MCF 10A (cell line): ENCODE results near the gene NIPSNAP3A. TPM values are rescaled to one million over a fixed set of nuclear protein-coding genes. Genes with fewer than 3 reads are reported as not detected.

Source experiments
- BruUV-seq: library from RNA; stranded (reverse); fragments of 400-500 nt; replicated peaks from 2 replicates; lab custom pipeline; 2021; lab: Mats Ljungman, UMichigan
- CTCF ChIA-PET: fragments of 300-600 bp; sonication (Branson Sonifier 250); formaldehyde crosslinking; extraction: SDS; loops from one replicate; lab custom pipeline; 2021; ENCODE audit warnings: antibody characterized with exemption, inconsistent platforms; lab: Yijun Ruan, JAX
- POLR2A ChIA-PET: fragments of 300-600, 350-650 bp; sonication (Branson Sonifier 250); formaldehyde crosslinking; extraction: SDS; loops from one replicate; lab custom pipeline; 2020; ENCODE audit warnings: antibody characterized with exemption, inconsistent platforms; lab: Yijun Ruan, JAX
- DNase-seq: peaks from one replicate; pipeline ENCODE4 v3.0.0-alpha.2; 2018; ENCODE audit not compliant: unreplicated experiment
- H3K27ac Mint-ChIP-seq: one replicate; pipeline ENCODE4 v1.8.0; 2022; ENCODE audit warnings: mild to moderate bottlenecking, low read depth, mixed read lengths; ENCODE audit not compliant: unreplicated experiment
- H3K27me3 Mint-ChIP-seq: one replicate; pipeline ENCODE4 v1.8.0; 2022; ENCODE audit warnings: mixed read lengths; ENCODE audit not compliant: insufficient read depth, unreplicated experiment
- H3K36me3 Mint-ChIP-seq: one replicate; pipeline ENCODE4 v1.8.0; 2022; ENCODE audit warnings: mild to moderate bottlenecking, moderate library complexity, mixed read lengths; ENCODE audit not compliant: insufficient read depth, unreplicated experiment
- H3K4me1 Mint-ChIP-seq: one replicate; pipeline ENCODE4 v1.8.0; 2022; ENCODE audit warnings: mixed read lengths; ENCODE audit not compliant: insufficient read depth, unreplicated experiment
- H3K4me3 Mint-ChIP-seq: one replicate; pipeline ENCODE4 v1.8.0; 2022; ENCODE audit warnings: mild to moderate bottlenecking, moderate library complexity, mixed read lengths; ENCODE audit not compliant: unreplicated experiment
- H3K9me3 Mint-ChIP-seq: one replicate; pipeline ENCODE4 v1.8.0; 2022; ENCODE audit warnings: mixed read lengths; ENCODE audit not compliant: unreplicated experiment
- CTCF ChIP-seq: fragments of 200-600 bp; IDR thresholded peaks from one replicate; pipeline ENCODE4 v1.8.0; 2022; ENCODE audit warnings: antibody characterized with exemption, mild to moderate bottlenecking; ENCODE audit not compliant: unreplicated experiment
- intact Hi-C: fragments of 100-400 bp; cut with micrococcal nuclease; formaldehyde crosslinking; loops from 2 replicates; pipeline ENCODE4 v1.14.1; 2022
- total RNA-seq: library from RNA; stranded (reverse); gene quantifications from 2 replicates; pipeline ENCODE4 v1.2.3, GENCODE V29; 2022

Gene NIPSNAP3A
- total RNA-seq, 1 experiment from 2014 or later = 15.4 TPM

GRCh38 chr9:104745852-104746251, 1.6 kb upstream of the NIPSNAP3A start:
- no TSS peak for BruUV-seq
- H3K9me3 Mint-ChIP-seq = no peaks in the 10 kb centered on the region
- ChIA-PET CTCF (interaction anchor here (0.7 to 1.6 kb wide), 7 partner anchors 17 to 570 kb away, joined by 3 to 7 read pairs (median 4); no protein-coding TSS in a partner anchor), POLR2A (interaction anchor here (0.6 to 1.6 kb wide), 4 partner anchors 10 to 1170 kb away, joined by 3 to 5 read pairs (median 3); partner anchors contain the start of gene SMC2)
- intact Hi-C loops = loop anchor here (10.0 kb wide), 2 partner anchors 141 to 1351 kb away; partner anchors contain the start of gene OR13C2
- no peak overlapping the region for H3K27ac Mint-ChIP-seq
- no peak for TF ChIP-seq CTCF
- no peak for DNase-seq
- no peaks in the 10 kb centered on the region for H3K27me3 Mint-ChIP-seq
- no peaks in the 10 kb centered on the region for H3K36me3 Mint-ChIP-seq
- H3K4me1 Mint-ChIP-seq = peaks cover 17% of the 10 kb centered on the region
- H3K4me3 Mint-ChIP-seq = no peak overlapping the region

- DNase-seq = no peak
- no peak overlapping the region for H3K4me3 Mint-ChIP-seq
- H3K9me3 Mint-ChIP-seq = no peaks in the 10 kb centered on the region
- TF ChIP-seq CTCF = no peak
- intact Hi-C loops = loop anchor here (10.0 kb wide), 2 partner anchors 141 to 1351 kb away; partner anchors contain the start of gene OR13C2
- H3K27me3 Mint-ChIP-seq = no peaks in the 10 kb centered on the region
- ChIA-PET CTCF (interaction anchor here (0.7 to 1.4 kb wide), 4 partner anchors 9 to 570 kb away, joined by 3 to 4 read pairs (median 4); no protein-coding TSS in a partner anchor), POLR2A (interaction anchor here (0.6 to 3.5 kb wide), 7 partner anchors 10 to 1171 kb away, joined by 3 to 23 read pairs (median 3); partner anchors contain the start of genes NIPSNAP3B, SMC2 and TMEM38B)
- H3K27ac Mint-ChIP-seq = no peak overlapping the region
- BruUV-seq = no TSS peak
- peaks cover 17% of the 10 kb centered on the region for H3K4me1 Mint-ChIP-seq
- H3K36me3 Mint-ChIP-seq = no peaks in the 10 kb centered on the region
Measured at GRCh38 chr9:104746285-104746684, 1.2 kb upstream of the NIPSNAP3A start.

GRCh38 chr9:104746798-104747197, 685 bp upstream of the NIPSNAP3A start:
- H3K36me3 Mint-ChIP-seq = no peaks in the 10 kb centered on the region
- peak overlapping the region; percentile 87 for H3K27ac Mint-ChIP-seq
- POLR2A ChIA-PET = interaction anchor here (0.6 to 3.5 kb wide), 15 partner anchors 9 to 1171 kb away, joined by 3 to 23 read pairs (median 4); partner anchors contain the start of genes NIPSNAP3B, SLC44A1 and TMEM38B
- CTCF ChIA-PET = interaction anchor here (0.6 to 1.5 kb wide), 6 partner anchors 10 to 571 kb away, joined by 3 to 4 read pairs (median 3); no protein-coding TSS in a partner anchor
- peak overlapping the region; percentile 85 for H3K4me3 Mint-ChIP-seq
- TF ChIP-seq CTCF = no peak
- H3K27me3 Mint-ChIP-seq = no peaks in the 10 kb centered on the region
- peaks cover 17% of the 10 kb centered on the region for H3K4me1 Mint-ChIP-seq
- BruUV-seq = no TSS peak
- peak; percentile 2 for DNase-seq
- H3K9me3 Mint-ChIP-seq = no peaks in the 10 kb centered on the region
- intact Hi-C loops = loop anchor here (10.0 kb wide), 2 partner anchors 142 to 1352 kb away; partner anchors contain the start of gene OR13C2

GRCh38 chr9:104747245-104747564, 278 bp upstream of the NIPSNAP3A start:
- BruUV-seq = no TSS peak
- Mint-ChIP-seq H3K9me3 (no peaks in the 10 kb centered on the region), H3K4me3 (peak overlapping the region; percentile 85), H3K27ac (peak overlapping the region; percentile 87), H3K36me3 (no peaks in the 10 kb centered on the region), H3K4me1 (peaks cover 17% of the 10 kb centered on the region), H3K27me3 (no peaks in the 10 kb centered on the region)
- ChIA-PET POLR2A (interaction anchor here (0.6 to 3.5 kb wide), 15 partner anchors 9 to 947 kb away, joined by 3 to 23 read pairs (median 4); partner anchors contain the start of genes NIPSNAP3B, SLC44A1 and TMEM38B), CTCF (interaction anchor here (0.6 to 1.5 kb wide), 5 partner anchors 10 to 571 kb away, joined by 3 to 4 read pairs (median 3); no protein-coding TSS in a partner anchor)
- no peak for TF ChIP-seq CTCF
- DNase-seq = no peak
- intact Hi-C loops = loop anchor here (10.0 kb wide), 2 partner anchors 142 to 1352 kb away; partner anchors contain the start of gene OR13C2
